Activated CD4-positive, alpha-beta memory T cell treated with anti-CD3 and anti-CD28 coated beads for 36 hours (primary cell): ENCODE measurements around the gene ZMIZ1. TPM values are rescaled to one million over a fixed set of nuclear protein-coding genes. Genes with fewer than 3 reads are reported as not detected.

ENCODE experiments used
- CTCF ChIA-PET: fragments of 350-600 bp; sonication (Branson Sonifier 250); formaldehyde crosslinking; loops from one replicate; lab custom pipeline; 2021; ENCODE audit warnings: antibody characterized with exemption, inconsistent platforms; lab: Charles Lee
- POLR2A ChIA-PET: fragments of 350-600 bp; sonication (Branson Sonifier 250); formaldehyde crosslinking; loops from one replicate; lab custom pipeline; 2021; ENCODE audit warnings: antibody characterized with exemption; lab: Charles Lee
- DNase-seq: peaks from one replicate; pipeline ENCODE4 v3.0.0-alpha.2; 2020
- H3K27ac Mint-ChIP-seq: one replicate; pipeline ENCODE4 v1.8.0; 2021; ENCODE audit warnings: mixed read lengths
- H3K27me3 Mint-ChIP-seq: one replicate; pipeline ENCODE4 v1.8.0; 2021; ENCODE audit warnings: mixed read lengths
- H3K36me3 Mint-ChIP-seq: one replicate; pipeline ENCODE4 v1.8.0; 2021; ENCODE audit warnings: mixed read lengths
- H3K4me1 Mint-ChIP-seq: one replicate; pipeline ENCODE4 v1.8.0; 2021; ENCODE audit warnings: low read depth, mixed read lengths
- H3K4me3 Mint-ChIP-seq: one replicate; pipeline ENCODE4 v1.8.0; 2021; ENCODE audit warnings: mild to moderate bottlenecking, mixed read lengths
- H3K9me3 Mint-ChIP-seq: one replicate; pipeline ENCODE4 v1.8.0; 2021; ENCODE audit warnings: mixed read lengths
- intact Hi-C: fragments of 100-400 bp; cut with micrococcal nuclease; formaldehyde crosslinking; loops from one replicate; pipeline ENCODE4 v1.15.1; 2023
- total RNA-seq, 2 experiments: library from RNA; stranded (reverse); gene quantifications; one replicate each; pipeline ENCODE4 v1.2.3, GENCODE V29; 2021

ZMIZ1 gene, protein sequence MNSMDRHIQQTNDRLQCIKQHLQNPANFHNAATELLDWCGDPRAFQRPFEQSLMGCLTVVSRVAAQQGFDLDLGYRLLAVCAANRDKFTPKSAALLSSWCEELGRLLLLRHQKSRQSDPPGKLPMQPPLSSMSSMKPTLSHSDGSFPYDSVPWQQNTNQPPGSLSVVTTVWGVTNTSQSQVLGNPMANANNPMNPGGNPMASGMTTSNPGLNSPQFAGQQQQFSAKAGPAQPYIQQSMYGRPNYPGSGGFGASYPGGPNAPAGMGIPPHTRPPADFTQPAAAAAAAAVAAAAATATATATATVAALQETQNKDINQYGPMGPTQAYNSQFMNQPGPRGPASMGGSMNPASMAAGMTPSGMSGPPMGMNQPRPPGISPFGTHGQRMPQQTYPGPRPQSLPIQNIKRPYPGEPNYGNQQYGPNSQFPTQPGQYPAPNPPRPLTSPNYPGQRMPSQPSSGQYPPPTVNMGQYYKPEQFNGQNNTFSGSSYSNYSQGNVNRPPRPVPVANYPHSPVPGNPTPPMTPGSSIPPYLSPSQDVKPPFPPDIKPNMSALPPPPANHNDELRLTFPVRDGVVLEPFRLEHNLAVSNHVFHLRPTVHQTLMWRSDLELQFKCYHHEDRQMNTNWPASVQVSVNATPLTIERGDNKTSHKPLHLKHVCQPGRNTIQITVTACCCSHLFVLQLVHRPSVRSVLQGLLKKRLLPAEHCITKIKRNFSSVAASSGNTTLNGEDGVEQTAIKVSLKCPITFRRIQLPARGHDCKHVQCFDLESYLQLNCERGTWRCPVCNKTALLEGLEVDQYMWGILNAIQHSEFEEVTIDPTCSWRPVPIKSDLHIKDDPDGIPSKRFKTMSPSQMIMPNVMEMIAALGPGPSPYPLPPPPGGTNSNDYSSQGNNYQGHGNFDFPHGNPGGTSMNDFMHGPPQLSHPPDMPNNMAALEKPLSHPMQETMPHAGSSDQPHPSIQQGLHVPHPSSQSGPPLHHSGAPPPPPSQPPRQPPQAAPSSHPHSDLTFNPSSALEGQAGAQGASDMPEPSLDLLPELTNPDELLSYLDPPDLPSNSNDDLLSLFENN
- 10 to 100 TPM; 28.5 to 29.2 TPM for total RNA-seq

DNA sequence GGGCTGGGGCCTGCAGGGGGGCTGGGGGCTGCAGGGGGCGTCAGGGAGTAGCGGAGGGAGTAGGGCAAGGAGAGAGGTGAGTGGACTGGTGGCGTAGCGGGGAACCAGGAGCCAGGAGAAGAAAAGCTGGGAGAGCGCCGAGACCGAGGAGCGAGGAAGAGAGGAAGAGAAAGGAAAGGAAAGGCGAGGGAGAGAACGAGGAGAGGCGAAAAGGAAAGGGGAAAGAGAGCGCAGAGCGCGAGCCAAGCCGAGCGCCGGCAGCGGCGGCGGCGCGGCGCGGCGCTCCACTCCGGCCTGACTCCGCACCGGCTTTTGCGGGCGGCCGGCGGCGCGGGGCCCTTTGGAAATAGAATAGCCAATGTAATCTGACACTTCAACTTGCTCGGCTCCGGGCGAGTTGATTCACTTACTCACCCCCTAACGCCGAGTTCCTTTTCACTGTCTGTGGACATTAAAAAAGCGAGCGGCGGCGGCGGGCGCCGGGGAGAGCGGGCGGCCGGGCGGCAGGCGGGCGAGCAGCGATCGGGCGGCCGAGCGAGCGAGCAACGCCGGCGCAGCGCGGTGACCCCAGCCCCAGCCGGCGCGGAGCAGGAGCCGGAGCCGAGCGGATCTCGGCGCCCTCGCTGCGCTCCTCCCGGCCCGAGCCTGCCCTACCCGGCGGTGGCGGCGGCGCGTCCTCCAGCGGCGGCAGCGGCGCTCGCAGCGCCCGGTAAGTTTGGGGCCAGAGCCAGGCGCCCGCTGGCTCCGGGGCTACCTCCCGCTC, at the start of gene ZMIZ1:
ZMIZ1 (plus strand) TSS at position 405 of the 763 bp plus-strand sequence. CDS start 132,667 bp downstream, outside the sequence.
- peak within 1 kb of the TSS; percentile 66 for H3K27ac Mint-ChIP-seq

DNA sequence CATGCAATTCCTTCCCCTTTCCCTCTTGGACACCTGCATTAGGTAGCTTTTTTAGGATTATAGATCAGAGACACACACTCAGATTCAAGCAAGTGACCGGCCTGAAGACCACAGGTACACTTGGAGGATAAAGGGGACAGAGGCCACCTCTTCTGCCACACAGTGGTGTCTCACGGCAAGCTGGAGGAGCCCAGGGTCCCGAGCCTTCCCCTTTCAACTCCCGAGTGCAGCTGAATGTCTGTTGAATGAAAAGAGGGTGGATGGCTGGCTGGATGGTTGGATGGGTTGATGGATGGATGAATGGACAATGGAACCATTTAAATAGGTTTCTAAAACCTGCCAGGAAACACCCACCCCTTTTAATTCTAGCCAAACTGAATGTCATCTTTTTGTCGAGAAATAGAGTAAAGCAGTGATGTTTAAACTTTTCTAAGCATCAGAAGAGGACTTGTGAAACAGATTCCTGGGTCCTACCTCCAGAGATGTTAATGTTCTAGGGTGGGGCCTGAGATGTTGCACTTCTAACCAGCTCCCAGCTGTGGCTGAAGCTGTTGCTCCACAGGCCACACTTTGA, 49.2 kb upstream of the ZMIZ1 start:
- intact Hi-C loops = no loop called here
- no peak for DNase-seq
- CTCF ChIA-PET = no interaction called here
- Mint-ChIP-seq H3K27ac (no peak overlapping the region), H3K4me3 (no peak overlapping the region), H3K27me3 (peaks cover 1% of the 10 kb centered on the region), H3K9me3 (peaks cover 7% of the 10 kb centered on the region), H3K4me1 (no peaks in the 10 kb centered on the region), H3K36me3 (no peaks in the 10 kb centered on the region)
- POLR2A ChIA-PET = no interaction called here

More for the DNA sequence above, at the start of gene ZMIZ1:
- Mint-ChIP-seq H3K27me3 (no peaks in the 10 kb centered on the region), H3K4me3 (peak within 1 kb of the TSS; percentile 89), H3K4me1 (peaks cover 36% of the 10 kb centered on the region), H3K36me3 (no peaks in the 10 kb centered on the region), H3K9me3 (no peaks in the 10 kb centered on the region)
- ChIA-PET POLR2A (interaction anchor here (1.8 kb wide), 1 partner anchor 95 kb away, joined by 8 read pairs; no protein-coding TSS in a partner anchor), CTCF (interaction anchor here (0.9 to 1.9 kb wide), 3 partner anchors 11 to 127 kb away, joined by 3 to 7 read pairs (median 4); no protein-coding TSS in a partner anchor)
- peak; percentile 88 for DNase-seq
- intact Hi-C loops = loop anchor here (1.0 to 10.0 kb wide), 8 partner anchors 20 to 1036 kb away; partner anchors contain the start of gene RPS24

DNA sequence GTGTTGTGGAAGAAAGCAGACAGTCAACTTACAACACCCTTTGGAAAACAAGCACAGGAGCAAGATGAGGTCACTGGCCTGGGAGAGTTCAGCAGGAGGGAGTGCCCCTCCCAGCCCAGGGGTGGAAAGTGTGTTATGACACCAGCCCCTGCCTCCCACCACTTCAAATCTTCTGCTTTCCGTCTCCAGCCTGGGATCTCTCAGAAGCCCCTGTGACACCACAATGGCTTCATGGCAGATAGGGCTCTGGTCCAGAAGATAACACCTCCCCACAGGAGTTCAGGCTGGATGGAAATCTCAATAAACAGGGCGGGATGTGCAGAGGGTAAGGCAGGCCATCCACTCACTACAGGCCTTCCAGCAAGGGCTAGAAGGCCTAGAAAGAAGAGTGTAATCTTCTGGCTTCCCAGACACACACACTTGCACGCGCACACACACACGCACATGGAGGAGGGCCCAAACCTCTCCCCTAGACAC, 48.7 kb upstream of the ZMIZ1 start:
- no peak for DNase-seq
- intact Hi-C loops = no loop called here
- Mint-ChIP-seq H3K27me3 (peaks cover 1% of the 10 kb centered on the region), H3K4me3 (no peak overlapping the region), H3K4me1 (peaks cover 3% of the 10 kb centered on the region), H3K9me3 (peaks cover 7% of the 10 kb centered on the region), H3K36me3 (no peaks in the 10 kb centered on the region), H3K27ac (no peak overlapping the region)
- POLR2A ChIA-PET = no interaction called here
- CTCF ChIA-PET = no interaction called here

DNA sequence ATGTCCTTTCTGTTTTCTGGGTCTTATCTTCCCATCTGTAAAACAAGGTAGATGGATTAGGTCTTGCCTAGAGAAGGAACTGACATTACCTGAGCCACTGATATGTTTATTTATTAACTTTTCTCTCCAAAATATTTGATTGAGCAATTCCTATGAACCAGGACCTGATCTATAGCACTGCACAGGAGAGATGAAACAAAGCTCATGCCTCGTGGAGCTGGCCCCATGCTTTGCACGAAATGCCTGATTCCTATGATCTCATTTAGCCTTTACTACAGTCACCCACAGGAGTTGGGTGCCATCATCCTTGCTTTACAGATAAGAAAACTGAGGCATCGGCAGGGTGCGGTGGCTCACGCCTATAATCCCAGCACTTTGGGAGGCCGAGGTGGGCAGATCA, 48.2 kb upstream of the ZMIZ1 start:
- H3K27ac Mint-ChIP-seq = no peak overlapping the region
- no peaks in the 10 kb centered on the region for H3K36me3 Mint-ChIP-seq
- ChIA-PET POLR2A (no interaction called here), CTCF (no interaction called here)
- H3K4me1 Mint-ChIP-seq = peaks cover 9% of the 10 kb centered on the region
- peaks cover 1% of the 10 kb centered on the region for H3K27me3 Mint-ChIP-seq
- H3K9me3 Mint-ChIP-seq = peaks cover 7% of the 10 kb centered on the region
- intact Hi-C loops = no loop called here
- H3K4me3 Mint-ChIP-seq = no peak overlapping the region
- no peak for DNase-seq

DNA sequence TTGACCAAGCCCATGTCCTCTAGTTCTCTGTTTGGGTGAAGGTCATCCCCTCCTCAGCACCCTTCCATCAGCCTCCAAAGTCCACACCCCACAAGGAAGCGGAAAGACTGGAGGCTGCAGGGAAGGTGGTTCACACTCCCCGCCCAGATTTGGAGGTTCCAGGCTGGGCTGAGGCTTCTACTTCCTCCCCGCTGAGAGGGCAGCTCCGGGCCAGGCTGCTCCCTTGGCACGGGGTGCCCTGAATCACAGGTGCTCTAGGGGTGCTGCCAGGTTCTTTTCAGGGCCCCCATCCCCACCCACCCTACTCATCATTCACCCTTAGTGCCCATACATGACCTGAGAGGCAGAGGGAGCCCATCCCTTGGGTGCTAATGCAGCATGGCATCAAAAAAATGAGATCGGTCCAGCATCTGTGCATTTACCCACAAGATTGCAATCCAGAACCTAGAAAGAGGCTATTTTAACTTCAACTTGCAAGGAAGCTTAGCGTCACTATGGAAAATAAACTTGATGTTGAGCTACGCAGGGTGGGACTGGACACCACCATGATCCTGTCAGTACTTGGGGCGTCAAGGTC, 47.3 kb upstream of the ZMIZ1 start:
- intact Hi-C loops = no loop called here
- Mint-ChIP-seq H3K27ac (no peak overlapping the region), H3K9me3 (peaks cover 7% of the 10 kb centered on the region), H3K36me3 (no peaks in the 10 kb centered on the region), H3K4me3 (no peak overlapping the region), H3K27me3 (peaks cover 1% of the 10 kb centered on the region), H3K4me1 (peaks cover 14% of the 10 kb centered on the region)
- DNase-seq = no peak
- ChIA-PET POLR2A (no interaction called here), CTCF (no interaction called here)

DNA sequence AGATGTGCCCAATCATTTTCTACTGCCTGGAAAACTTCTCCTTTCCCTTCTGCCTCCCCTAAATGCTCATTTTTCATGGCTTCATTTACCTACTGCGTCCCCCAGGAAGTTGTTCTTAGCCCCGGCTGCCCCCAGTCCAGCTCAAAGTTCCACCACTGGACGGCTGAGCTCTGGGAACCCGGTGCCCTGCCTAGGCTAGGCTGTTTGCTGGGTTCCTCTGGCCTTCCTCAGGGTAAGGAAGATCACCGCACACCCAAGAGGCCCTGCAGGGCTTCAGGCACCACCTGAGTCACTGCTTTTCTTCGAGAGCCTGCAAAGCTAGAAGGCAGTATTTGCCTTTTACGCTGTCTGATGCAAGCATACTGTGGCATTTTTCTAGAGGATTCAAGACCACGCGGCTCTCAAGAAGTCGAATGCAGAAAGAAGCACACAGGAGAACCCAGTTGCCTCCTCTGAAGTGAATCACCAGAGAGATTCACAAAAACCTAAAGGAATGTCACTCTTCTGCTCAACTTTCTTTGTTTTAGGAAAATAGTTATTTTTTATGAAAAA, 46.7 kb upstream of the ZMIZ1 start:
- peaks cover 7% of the 10 kb centered on the region for H3K9me3 Mint-ChIP-seq
- no peaks in the 10 kb centered on the region for H3K36me3 Mint-ChIP-seq
- no peak overlapping the region for H3K4me3 Mint-ChIP-seq
- H3K27me3 Mint-ChIP-seq = peaks cover 1% of the 10 kb centered on the region
- ChIA-PET CTCF (no interaction called here), POLR2A (no interaction called here)
- intact Hi-C loops = no loop called here
- no peak for DNase-seq
- H3K4me1 Mint-ChIP-seq = peaks cover 18% of the 10 kb centered on the region
- no peak overlapping the region for H3K27ac Mint-ChIP-seq

DNA sequence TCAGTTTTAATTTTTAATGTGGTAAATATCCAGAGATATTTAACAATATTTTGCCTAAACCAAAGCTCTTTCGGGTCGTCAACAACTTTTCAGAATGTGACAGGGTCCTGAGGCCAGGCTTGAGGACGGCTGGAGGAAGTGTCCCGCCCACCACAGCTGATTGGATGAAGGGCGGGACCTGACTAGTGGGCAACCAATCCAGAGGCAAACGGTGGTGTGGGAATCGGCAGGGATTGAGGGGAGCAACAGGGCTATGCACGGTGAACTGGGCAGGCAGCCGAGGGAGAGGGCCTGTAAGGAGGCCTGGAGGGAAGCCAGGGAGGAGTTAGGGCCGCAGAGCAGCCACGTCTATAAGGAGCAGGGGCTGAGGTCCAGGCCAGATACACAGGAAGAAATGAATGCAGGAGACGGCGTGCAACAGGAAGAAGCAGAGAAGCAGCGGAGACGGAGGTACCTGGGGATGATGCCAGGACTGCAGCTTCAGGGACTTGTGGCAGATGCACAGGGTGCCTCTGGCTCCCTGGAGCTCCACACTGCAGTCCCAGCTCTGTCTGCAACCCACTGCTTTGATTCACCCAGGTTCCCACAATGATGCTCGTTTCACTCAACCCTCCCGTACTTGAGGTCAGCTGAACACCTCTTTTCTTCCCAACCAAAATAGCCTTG, 46.1 kb upstream of the ZMIZ1 start:
- POLR2A ChIA-PET = interaction anchor here (0.6 kb wide), 1 partner anchor 21 kb away, joined by 3 read pairs; no protein-coding TSS in a partner anchor
- Mint-ChIP-seq H3K4me3 (peak overlapping the region; percentile 43), H3K27ac (no peak overlapping the region), H3K36me3 (no peaks in the 10 kb centered on the region), H3K9me3 (peaks cover 5% of the 10 kb centered on the region), H3K27me3 (no peaks in the 10 kb centered on the region), H3K4me1 (peaks cover 24% of the 10 kb centered on the region)
- CTCF ChIA-PET = no interaction called here
- intact Hi-C loops = no loop called here
- peak; percentile 19 for DNase-seq

DNA sequence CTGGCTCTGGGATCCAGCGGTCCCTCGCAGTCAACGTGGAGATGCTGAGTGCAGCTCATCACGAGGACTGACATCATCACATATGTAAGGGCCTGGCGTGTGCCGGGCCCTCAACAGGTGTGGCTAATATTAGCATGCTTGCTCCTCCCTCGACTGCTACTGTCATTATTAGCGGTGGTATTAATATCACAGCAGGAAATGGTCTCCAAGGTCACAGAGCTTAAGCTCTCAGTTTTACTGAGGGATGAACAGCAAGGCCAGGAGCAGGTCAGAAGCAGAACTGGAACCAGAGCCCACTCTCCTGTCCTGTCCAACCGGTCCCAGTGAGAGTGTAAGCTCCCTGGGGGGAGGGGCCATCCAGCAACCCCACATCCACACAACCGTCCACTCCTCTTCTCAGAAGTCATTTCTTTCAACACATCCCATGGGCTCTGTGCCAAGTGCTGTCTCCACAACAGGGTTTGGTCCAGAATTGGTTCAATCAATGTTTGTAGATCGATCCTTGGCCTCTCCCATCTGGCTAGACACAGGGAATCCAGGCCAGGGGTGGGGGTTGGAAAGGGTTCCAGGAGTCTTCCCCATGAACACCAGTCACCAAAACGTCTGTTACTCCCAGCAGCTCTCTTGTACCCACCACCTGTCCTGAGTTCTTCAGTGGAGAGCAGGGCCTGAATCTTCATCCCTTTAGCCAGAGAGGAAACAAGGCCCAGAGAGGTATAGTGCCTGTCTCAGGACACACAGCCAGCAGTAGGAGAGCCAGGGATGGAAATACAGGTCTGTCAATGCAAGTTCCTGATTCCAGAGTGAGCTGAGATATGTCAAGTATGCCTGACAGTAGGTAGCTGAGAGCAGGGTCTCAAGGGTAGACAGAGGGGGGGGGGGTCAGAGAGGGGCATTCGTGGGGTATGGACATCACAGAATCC, 45.3 kb upstream of the ZMIZ1 start:
- Mint-ChIP-seq H3K27ac (no peak overlapping the region), H3K9me3 (no peaks in the 10 kb centered on the region), H3K4me1 (peaks cover 28% of the 10 kb centered on the region), H3K4me3 (no peak overlapping the region), H3K27me3 (no peaks in the 10 kb centered on the region), H3K36me3 (no peaks in the 10 kb centered on the region)
- DNase-seq = no peak
- CTCF ChIA-PET = interaction anchor here (1.2 kb wide), 1 partner anchor 179 kb away, joined by 4 read pairs; no protein-coding TSS in a partner anchor
- POLR2A ChIA-PET = interaction anchor here (0.6 kb wide), 2 partner anchors 21 to 190 kb away, joined by 3 read pairs; no protein-coding TSS in a partner anchor
- intact Hi-C loops = loop anchor here (2.0 kb wide), 1 partner anchor 41 kb away; no protein-coding TSS in a partner anchor

DNA sequence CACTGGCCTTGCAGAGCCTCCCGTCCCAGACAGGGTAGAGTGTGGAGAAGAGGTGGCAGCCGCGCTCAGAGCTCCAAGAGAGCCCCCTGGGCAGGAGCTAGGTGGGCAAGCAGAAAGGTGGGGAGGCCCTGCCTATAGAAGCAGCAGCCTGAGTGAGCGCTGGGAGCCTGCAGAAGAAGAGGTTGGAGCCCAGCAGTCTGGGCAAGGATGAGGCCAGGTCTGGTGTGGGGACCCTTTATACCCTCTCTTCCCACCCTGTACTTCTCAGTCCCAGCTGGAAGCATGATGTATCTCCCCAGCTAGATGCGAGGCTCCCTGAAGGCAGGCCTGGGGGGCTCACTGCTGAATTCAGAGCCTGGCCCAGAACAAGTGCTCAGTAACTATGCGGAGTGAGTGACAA, 44.5 kb upstream of the ZMIZ1 start:
- intact Hi-C loops = loop anchor here (2.0 kb wide), 1 partner anchor 41 kb away; no protein-coding TSS in a partner anchor
- DNase-seq = no peak
- ChIA-PET POLR2A (no interaction called here), CTCF (interaction anchor here (1.2 kb wide), 1 partner anchor 178 kb away, joined by 4 read pairs; no protein-coding TSS in a partner anchor)
- Mint-ChIP-seq H3K27ac (no peak overlapping the region), H3K27me3 (no peaks in the 10 kb centered on the region), H3K4me1 (peaks cover 28% of the 10 kb centered on the region), H3K4me3 (no peak overlapping the region), H3K9me3 (no peaks in the 10 kb centered on the region), H3K36me3 (no peaks in the 10 kb centered on the region)
